ENCODE data around the gene CPXM2.

The CPXM2 gene

DNA sequence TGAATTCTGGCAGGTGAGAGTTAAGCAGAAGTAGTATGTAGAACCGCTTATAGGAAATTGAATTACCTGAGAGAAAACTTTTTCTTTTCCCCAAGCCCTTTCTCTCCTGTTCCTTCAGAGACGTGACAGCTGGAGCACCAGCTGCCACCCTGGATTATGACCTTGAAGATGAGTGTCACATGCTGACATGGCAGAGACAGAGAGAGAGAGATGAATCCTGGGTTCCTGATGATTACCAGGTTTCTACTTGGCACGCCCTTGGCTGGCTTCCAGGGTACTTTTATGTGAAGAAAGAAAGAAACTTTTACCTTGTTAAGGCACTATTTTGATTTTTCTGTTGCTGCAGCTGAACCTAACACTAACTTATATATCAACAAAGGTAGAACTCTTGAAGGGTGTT is 125.6 kb downstream of the CPXM2 start:
- no peak for DNase-seq (ENCODE audit: low read depth in 2 of 2)
- TF ChIP-seq CTCF (IDR thresholded peaks at IDR 0.05; ENCODE audit: low read depth, low read length), result no peak
- H3K4me3 ChIP-seq (replicated peaks in 1 of 2; ENCODE audit: low read depth in 2 of 2, low read length in 2 of 2), result no peak overlapping the region

DNA sequence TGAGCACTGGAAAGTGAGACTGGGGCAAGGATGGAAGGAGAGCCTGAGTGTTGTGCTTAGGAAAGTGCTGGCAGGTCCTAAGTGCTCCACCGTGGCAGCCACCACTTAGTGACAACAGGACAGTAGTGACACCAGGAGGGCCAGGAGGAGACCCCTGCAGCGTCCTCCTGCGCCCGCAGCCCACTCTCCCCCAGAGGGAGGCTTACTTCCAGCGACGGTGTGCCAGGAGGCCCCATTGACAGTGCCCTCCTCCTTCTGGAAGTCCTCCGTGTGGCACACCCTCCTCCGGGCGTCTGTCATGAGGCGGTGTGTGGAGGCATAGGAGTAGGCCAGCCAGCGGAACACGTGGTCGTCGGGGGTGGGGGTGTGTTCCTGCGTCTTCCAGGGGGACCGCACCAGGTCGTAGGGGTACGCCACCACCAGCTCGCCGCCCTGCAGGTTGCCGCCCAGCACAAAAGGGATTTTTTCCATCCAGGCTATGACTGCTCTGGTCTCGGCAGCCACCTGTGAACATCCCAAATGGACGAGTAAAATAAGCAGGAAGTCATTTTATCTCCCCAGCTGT is 129.9 kb downstream of the CPXM2 start:
- no peak for DNase-seq (ENCODE audit: low read depth in 2 of 2)
- no peak for TF ChIP-seq CTCF (IDR thresholded peaks at IDR 0.05; ENCODE audit: low read depth, low read length)
- no peak overlapping the region for H3K4me3 ChIP-seq (replicated peaks in 1 of 2; ENCODE audit: low read depth in 2 of 2, low read length in 2 of 2)

DNA sequence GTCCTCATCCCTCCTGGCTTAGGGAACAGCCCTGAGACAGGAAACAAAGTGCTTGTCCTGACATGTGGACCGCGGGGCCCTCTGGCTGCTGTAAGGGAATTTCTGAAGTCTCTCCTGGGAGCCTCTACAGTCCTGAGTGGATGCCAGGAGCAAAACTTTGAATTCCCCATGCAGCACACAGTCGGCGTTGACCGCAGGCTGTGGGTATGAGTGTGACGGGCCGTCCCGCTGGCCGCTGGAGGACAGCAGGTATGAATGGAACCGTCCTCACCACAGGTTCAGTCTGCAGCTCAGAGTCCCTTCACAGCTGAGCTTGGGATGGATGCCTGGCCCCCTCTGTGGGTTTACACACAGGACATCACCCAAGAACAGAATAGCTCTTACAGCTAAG is 130.6 kb downstream of the CPXM2 start:
- TF ChIP-seq CTCF (IDR thresholded peaks at IDR 0.05; ENCODE audit: low read depth, low read length), result no peak
- H3K4me3 ChIP-seq (replicated peaks in 1 of 2; ENCODE audit: low read depth in 2 of 2, low read length in 2 of 2), result no peak overlapping the region
- DNase-seq (ENCODE audit: low read depth in 2 of 2), result no peak

DNA sequence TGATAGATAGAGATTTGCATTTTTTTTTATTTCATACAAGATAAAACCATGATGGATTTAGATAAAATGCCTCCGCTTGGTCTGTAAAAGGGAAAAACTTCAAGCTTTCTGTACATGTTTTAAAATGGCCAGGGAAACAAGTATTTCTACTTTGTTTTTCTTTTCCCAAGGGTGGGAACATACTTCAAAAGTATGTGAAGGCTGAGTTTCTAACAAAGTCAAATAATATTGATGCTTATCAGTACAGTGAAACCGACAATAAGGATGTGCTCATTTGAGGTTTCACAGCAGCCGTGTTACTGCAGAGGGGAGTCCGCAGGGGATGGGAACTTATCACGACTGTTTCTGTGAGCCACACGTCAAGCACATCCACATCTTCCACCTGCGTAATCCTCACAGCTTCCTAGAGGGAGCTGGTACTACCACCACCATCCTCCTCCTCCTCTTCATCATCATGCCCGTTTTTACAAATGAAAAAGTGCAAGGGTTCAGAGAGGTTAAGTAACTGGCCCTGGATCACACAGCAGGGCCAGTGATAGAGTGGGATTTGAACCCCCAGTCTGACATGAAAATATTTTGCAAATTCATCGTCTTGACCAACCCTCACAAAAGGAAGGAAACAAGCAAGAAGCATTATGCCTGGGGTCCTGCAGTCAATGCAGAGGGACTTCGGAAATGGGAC is 131.1 kb downstream of the CPXM2 start:
- no peak overlapping the region for H3K4me3 ChIP-seq (replicated peaks in 1 of 2; ENCODE audit: low read depth in 2 of 2, low read length in 2 of 2)
- DNase-seq (ENCODE audit: low read depth in 2 of 2), result no peak
- no peak for TF ChIP-seq CTCF (IDR thresholded peaks at IDR 0.05; ENCODE audit: low read depth, low read length)

DNA sequence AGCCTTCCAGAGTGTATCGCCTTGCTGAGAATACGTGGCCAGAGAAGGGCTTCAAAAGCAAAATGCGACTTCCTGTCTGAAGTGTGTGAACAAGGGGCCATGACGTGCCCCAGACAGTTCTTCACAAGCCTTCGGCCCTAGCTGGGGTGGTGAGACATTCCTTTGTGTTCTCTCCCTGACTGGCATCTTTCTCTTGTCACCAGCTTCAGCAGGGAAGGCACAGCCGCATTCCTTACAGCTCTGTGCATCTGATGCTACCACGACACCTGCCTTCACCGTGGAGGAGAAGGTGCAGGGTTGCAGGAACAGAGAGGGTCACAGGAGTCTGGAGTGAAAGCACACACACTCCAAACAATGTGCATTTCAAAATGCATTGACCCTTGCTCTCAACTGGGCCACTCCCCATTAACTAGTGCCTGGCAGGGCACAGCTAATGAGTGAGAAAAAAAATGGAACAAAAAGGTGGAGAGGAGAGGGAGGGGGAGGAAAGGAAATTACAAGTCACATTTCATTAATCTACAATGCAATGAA is 132.0 kb downstream of the CPXM2 start:
- DNase-seq (ENCODE audit: low read depth in 2 of 2), result no peak
- TF ChIP-seq CTCF (IDR thresholded peaks at IDR 0.05; ENCODE audit: low read depth, low read length), result no peak
- H3K4me3 ChIP-seq (replicated peaks in 1 of 2; ENCODE audit: low read depth in 2 of 2, low read length in 2 of 2), result no peak overlapping the region

DNA sequence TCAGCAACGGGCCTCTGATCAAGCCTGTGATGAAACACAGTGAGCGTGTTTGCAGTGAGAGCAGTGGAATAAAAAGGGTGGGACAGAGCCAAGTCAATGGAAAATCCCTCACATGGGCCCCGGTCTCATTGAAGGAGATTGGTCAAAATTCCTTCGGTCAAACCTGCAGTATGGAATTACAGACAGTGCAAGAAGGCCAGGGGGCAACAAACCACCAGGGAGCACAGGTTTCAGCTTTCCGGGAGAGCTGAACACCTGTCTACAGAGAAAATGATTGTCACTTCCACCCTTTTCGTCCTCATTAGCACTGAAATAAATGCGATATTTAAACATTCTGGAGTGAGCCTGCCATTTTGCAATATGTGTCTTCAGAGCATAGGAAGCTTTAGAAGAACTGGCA is 132.6 kb downstream of the CPXM2 start:
- H3K4me3 ChIP-seq (replicated peaks in 1 of 2; ENCODE audit: low read depth in 2 of 2, low read length in 2 of 2), result no peak overlapping the region
- TF ChIP-seq CTCF (IDR thresholded peaks at IDR 0.05; ENCODE audit: low read depth, low read length), result no peak
- no peak for DNase-seq (ENCODE audit: low read depth in 2 of 2)

Data from cardiac fibroblast (primary cell).